Activated T-helper 9 cell treated with anti-CD3 and anti-CD28 coated beads, Interleukin-2, amount 50 U/mL, for 16 hours (primary cell): ENCODE results near the gene SH3BP5L.
"Not testable (repeated sequence)": the region's sequence is repeated elsewhere in the genome, so short reads cannot be mapped to it uniquely, and the experiment has no call there.

Experiments
- DNase-seq: peaks from one replicate; pipeline ENCODE4 v3.0.0-alpha.2; 2020; ENCODE audit warnings: low read depth

SH3BP5L gene

DNA sequence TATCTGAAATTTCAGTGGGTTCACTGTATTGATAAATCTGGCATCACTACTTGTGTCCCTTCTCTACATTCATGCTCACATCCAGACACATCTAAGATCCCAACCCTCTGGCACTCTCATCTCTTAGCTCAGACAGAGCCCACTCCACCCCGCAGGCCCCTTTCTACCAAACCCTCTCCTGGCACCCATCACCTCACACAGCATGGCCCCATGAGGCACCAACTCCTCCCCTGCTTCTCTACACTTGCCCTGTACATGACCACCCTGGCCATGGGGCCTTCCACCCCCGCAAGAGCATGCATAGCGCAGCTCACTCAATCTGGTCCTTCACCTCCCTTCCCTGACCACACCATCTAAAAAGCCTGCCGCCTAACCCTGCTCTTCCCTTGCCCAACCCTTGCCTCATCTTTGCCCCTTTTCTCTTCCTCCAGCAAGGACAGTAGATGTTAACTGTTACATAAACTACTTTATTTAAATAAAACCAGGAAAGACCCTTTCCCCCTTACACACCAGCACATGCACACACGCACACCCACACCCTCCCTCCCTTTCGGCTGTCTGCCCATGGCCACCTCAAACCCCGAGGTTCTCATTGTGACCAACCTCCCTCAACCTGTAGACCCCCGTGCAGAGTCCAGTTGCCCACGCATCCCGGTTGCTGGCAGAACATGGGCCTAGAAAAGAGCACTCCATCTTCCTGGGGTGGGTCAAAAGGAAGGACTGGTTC lies 15.6 kb downstream of the SH3BP5L start:
- DNase-seq, result no peak

DNA sequence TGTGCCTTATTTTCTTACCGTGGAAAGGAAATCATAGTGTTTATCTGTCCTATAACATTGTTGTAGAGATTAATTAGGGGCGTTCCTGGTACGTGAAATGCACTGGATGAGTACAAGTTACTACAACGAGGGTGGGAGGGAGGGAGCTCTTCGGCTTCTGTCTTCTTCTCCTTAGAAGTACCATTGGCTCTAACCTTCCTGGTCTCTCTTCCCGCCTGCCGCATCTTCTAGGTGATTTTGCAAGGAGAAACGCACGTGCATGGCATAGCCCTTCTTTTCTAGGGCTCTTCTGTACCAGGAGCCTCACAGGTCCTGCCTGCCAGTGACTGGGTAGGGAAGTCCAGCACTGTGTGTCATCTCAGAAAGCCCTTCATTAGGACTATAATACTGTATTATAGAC lies 16.8 kb downstream of the SH3BP5L start:
- no peak for DNase-seq

DNA sequence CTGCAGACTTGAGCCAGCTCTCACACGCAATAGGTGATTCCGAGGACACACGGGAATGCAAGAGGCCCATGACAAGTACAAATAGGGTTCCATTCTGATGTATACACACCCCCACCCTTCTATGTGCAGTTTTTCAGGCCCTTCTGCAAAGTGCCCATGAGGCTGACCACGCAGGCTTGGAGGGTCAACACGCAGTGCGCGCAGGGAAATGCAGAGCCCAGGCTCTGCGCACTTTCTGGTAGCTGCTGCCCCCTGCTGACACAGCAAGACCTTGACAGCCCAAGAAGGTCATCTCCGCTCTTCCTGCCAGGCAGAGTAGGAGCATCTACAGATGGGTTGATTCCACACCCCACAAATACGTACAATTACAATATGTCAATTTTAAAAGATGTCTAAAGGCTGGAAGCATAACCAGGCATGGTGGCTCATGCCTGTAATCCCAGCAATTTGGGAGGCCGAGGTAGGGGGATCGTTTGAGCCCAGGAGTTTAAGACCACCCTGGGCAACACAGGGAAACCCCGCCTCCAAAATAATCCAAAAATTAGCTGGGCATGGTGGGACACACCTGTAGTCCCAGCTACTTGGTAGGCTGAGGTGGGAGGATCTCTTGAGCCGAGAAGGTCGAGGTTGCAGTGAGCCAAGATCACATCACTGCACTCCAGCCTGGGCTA lies 18.5 kb downstream of the SH3BP5L start:
- no peak for DNase-seq

DNA sequence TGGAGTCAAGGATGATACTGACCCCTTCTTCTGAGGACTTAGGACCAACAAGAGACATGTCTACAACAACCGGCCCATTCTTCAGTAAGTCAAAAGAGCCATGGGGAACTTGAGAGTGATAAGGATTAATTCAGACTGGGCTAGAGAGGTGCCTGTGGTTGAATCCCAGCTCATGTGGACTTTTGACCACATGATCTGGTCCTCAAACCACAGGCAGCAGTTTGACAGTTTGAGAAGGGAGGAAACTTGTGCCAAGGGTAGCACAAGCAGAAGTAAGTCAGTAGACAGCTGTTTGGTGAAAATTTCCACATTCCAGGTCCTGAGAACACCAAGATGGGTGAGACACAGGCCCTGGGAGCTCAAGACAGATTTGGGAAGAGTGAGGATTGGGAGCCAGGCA lies 19.8 kb downstream of the SH3BP5L start:
- no peak for DNase-seq

DNA sequence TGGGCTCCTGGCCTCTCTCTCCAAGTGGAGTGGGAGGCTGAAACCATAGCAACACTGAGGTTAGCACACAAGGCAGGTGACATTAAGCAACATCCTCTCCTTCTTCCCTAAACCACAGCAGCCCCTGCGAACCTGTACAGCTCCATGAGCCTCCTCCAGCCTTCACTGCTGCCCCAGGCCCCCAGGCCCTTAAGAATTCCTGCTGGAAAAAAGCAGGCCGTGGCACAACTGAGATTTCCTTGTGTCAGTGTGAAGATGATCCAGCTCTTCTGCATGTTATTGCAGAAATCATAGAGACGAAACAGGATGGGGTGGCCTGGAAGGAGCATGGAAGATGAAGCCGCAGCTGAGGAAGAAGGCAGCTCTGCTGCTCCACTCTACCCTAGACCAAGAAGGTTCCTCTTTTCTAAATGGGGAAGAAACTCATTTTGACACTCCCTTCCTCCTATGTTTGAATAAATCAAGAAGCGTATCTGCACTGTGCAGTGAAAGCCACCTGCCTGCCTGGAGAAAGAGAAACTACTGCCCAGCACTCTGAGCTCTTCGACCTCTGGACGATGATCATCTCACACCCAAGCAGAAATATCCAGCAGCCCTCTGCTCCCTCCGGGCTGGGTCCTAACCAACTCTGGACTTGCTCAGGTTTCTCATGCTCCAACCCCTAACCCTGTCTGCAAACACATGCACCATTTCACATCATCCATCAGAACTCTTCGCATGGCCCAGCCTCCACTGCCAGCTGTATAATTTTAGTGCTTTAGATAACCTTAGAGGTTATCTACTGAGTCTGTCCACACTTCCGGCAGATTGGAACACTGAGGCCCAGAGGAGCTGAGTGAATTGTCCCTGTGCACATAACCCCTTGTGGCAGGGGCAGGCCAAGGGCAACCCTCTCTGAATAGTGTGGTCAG lies 20.7 kb downstream of the SH3BP5L start:
- no peak for DNase-seq

DNA sequence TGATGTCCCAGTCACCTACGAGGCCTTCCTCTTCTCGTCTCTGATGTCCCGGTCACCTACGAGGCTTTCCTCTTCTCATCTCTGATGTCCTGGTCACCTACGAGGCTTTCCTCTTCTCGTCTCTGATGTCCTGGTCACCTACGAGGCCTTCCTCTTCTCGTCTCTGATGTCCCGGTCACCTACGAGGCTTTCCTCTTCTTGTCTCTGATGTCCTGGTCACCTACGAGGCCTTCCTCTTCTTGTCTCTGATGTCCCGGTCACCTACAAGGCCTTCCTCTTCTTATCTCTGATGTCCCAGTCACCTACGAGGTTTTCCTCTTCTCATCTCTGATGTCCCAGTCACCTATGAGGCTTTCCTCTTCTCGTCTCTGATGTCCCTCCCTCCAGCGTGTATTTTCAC lies 22.2 kb downstream of the SH3BP5L start:
- DNase-seq, result not testable (repeated sequence)

DNA sequence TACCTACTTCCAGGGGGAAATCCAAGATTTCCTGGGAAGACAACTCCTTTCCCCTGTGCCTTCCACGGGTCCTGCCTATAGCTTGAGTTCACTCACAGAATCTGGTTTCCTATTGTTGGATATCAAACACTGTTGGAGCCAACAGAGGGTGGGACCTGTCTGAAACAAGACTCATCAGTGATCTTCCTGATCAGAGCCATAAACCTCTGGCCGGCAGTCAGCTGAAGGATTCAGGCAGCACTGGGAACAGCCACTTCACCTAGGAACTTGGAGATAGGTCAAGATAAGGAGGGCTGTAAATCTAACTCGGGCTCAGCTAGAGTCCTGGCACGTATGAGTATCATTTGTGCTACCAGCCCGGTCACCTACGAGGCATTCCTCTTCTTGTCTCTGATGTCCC lies 23.3 kb downstream of the SH3BP5L start:
- no peak for DNase-seq

DNA sequence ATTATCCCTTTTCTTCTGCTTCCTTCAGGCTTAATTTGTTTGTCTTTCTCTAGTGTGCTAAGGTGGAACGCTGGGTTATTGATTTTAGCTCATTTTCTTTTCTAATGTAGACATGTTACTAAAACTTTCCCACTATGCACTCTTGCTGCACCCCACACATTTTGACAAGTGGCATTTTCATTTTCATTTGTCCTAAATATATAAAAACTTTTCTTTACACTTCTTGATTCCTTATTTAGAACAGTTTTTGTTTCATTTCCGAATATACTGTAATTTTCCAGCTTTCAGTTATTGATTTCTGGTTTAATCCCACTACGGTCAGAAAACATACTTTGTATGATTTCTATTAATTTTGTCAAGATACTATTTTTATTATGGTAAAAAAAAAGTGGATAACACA lies 25.3 kb downstream of the SH3BP5L start:
- DNase-seq, result no peak

DNA sequence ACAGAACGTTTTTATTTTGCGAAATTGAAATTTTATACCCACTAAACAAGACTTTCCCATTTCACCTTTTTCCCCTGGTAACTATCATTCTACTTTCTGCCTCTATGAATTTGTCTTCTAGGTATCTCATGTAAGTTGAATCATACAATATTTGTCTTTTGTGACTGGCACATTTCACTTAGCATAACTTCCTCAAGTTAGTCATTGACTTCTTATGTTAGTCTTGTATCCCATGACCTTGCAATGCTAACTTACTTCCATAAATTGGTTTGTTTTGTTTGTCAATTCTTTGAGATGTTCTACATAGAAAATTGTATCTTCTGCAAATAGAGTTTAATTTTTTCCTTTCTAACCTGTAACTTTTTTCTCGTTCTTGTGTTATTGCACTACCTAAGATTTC lies 26.9 kb downstream of the SH3BP5L start:
- DNase-seq, result no peak

DNA sequence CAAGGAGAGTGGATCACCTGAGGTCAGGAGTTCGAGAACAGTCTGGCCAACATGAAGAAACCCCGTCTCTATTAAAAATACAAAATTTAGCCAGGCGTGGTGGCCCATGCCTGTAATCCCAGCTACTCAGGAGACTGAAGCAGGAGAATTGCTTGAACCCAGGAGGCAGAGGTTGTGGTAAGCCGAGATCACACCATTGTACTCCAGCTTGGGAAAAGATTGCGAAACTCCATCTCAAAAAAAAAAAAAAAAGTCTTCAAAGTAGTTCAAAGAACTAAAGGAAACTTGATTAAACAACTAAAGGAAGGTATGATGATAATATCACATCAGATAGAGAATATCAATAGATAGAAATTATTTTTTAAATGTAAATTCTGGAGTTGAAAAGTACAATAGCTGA lies 31.1 kb downstream of the SH3BP5L start:
- DNase-seq, result not testable (repeated sequence)

DNA sequence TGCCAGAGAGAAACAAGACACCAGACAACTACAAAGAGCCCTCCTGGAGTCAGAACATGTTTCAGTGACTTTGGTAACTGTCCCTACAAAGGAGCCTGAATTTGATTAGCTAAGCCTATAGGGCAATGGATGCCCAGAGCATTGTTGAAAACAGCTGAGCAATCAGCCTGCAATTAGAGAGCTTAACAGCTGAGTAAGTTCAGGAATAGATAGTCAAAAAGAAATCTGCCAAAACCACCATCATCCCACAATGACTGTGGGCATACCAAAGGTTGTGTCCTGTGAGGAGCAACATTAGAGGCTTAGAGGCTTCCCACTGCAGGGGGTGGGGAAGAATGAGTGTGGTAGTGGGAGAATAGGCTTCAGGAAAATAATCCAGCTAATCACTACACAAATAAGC lies 32.1 kb downstream of the SH3BP5L start:
- no peak for DNase-seq

DNA sequence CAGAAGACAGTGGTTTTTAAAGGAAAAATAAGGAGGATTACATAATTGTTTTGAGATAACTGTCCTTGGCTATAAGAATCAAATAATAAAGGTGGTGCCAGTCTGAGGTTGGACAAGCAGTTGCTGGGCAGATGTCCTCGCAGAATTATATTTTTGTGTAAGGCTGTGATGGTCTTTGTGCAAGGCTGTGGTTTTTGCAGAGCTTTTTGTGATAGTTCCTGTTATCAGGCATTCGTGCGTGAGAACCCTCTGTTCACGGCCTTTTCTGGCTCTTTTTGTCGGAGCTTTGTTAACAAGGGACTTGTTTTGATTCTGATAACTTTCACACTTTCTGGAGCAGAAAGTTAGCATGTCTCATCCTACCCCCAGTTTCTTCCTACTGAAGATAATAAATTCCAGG lies 33.4 kb downstream of the SH3BP5L start:
- DNase-seq, result no peak

DNA sequence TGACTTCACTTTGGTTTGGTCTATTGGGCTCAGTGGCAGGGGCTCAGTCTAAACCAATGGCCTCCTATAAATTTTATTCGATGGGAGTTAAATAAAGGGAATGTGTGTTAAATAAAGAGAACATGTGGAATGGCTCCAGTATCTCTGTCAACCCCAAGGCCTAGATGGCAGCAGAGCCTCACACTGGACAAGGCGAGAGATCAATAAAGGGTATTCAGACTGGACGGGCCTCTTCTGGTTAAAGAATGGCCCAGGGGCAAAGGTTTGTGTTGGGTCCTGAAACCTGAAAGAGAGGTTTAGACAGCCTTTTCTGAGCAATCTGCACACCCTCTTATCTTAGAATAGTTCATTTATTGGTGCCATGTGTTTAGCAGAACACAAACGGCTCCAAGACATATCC lies 34.7 kb downstream of the SH3BP5L start:
- no peak for DNase-seq

DNA sequence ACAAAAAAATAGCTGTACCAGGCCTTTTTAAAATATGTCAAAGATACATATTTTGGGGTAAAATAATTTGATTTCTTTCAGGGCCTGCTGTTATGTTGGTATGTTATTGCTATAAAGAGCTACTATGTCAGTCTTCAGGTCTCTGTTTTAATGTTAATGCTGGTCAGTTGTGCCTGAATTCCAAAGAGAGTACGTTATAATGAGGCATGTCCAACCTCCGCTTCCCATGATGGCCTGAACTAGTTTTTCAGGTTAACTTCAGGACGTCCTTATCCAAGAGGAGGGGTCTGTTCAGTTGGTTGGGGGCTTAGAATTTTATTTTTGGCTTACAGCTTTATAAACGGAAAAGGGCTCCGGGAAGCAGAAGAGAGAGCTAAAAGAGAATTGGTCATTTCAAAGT lies 35.3 kb downstream of the SH3BP5L start:
- no peak for DNase-seq

DNA sequence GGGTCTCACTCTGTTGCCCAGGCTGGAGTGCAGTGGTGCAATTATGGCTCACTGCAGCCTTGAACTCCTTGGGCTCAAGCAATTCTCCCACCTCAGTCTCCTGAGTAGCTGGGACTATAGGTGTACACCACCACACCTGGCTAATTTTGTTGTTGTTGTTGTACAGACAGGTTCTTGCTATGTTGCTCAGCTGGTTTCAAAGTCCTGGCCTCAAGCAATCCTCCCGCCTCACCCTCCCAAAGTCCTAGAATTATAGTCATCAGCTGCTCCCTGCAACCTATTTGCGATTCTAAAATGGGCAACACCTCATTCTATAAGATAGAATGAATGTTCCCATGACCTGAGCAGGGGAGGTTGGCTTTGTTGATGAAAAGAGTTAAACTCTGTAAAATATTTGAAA lies 36.4 kb downstream of the SH3BP5L start:
- DNase-seq, result not testable (repeated sequence)

DNA sequence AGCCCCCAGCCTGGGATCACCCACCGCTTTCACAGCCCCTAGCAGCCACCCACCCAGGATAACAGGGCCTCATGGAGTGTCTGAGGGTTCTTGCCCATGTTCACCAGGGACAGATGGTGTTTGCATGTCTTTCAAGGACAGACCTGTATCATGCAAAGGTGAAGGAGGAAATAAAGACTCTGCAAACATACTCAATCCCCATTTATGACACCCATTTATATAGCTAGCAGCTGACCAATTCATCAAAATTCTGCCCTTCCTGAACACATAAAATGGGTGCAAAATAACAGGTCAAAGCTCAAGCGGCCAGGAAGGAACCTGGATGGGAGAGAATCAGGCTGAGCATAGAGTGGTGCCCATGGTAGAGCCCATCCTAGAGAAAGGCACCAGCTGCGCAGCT lies 37.4 kb downstream of the SH3BP5L start:
- DNase-seq, result no peak

DNA sequence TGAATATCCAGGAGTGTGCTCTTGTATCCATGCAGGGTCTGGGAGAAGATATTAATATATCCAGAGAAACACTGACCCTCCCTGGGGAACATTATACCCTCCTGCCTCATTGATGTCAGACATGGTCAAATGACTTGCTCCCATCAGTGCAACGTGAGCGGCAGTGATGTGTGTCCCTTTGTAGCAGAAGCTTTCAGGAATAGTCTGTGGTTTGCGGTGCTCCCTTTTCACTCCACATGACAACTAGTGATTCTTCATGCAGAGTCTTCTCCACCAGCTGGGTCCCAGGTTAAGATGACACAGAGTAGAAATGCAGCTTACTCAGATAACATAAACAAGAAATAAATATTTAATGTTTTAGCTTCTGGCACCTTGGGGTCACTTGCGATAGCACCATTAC lies 38.3 kb downstream of the SH3BP5L start:
- DNase-seq, result no peak

DNA sequence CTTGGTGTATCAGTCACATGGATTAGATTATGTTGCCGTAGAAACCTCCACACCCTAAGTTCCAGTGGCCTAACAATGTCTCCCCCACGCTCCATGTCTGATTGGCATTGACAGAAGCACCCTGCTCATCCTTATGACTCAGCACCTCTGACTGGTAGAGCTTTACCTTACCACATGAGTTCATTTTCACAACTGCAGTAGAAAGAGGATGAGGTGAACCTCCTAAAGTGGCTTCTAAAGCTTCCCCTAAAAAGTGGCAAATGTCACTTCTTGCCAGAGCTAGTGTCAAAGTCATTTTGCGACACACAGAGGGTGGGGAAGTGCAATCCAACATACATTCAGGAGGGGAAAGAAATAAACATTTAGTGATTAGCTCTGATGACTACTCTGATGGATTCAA lies 39.6 kb downstream of the SH3BP5L start:
- no peak for DNase-seq

DNA sequence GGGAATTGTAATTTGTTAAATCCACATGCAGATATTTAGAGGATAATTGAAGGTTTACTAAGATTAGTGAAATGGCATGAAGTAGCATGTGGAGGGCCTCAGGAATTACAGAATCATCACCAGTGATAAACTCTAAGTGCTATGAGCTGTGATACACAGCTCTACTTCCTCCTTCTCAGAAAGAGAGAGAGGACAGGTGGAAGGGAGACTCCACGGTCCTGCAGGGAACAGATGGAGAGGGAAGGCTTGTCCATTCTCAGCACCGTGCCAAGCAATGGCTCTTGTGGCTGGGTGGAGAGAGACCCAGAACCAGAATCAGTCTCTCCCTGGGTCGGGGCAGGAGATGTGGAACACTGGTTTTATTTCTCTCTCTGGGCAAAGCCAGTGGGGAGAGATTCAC lies 42.3 kb downstream of the SH3BP5L start:
- no peak for DNase-seq

DNA sequence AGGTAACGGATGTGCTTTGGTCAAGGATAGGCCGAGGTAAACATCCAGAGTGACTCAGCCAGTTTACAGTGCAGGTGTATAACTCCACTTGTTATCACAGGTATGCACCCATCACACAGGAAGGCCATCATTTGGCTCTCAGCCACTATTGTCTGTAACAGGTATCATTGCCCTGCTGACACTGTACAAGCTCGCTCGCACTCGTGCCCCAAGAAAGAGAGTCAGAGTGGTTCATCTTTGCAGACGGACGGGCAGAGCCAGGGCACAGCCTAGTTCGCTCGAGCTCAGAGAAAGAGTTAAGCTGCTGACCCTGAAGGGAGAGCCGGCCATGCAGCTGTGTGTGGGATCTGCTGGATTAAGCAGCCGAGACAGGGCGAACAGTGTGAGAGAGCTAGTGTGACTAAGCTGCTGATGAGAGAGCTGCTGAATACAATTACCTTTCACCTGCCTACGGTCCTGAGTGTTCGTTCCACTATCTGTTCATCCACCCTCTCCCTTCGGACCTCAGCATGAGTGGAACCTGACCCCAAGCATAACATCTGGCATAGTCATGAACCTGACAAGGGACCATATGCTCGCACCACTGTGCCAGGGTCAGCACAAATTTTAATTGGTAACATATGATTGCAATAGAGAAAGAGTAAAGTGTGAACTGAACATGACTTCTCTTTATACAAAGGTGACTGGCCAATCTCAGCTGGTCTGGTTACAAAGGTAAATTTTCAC lies 43.1 kb downstream of the SH3BP5L start:
- DNase-seq, result no peak

DNA sequence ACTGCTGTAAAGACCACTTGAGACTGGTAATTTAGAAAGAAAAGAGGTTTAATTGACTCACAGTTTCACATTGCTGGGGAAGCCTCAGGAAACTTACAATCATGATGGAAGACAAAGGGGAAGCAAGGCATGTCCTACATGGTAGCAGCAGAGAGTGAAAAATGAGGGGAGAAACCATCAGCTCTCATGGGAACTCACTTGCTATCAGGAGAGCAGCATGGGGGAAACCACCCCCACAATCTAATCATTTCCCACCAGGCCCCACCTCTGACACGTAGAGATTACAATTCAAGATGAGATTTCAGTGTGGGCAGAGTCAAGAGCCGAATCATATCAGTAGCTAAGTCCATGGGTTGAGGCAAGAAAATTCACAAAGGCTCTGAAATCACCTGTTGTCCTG lies 46.4 kb downstream of the SH3BP5L start:
- no peak for DNase-seq

DNA sequence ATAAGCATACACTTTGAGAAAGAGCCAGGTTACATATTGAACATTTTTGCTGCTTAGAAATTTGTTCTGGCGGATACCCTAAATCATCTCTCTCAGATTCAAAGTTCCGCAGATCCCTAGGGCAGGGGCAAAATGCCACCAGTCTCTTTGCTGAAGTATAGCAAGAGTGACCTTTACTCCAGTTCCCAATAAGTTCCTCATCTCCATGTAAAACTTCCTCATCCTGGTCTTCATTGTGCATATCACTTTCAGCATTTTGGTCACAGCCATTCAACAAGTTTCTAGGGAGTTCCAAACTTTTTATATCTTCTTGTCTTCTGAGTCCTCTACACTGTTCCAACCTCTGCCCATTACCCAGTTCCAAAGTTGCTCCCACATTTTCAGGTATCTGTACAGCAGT lies 46.8 kb downstream of the SH3BP5L start:
- no peak for DNase-seq
